Fibroblast of lung (primary cell): Measurements from ENCODE around the gene SLC49A4. TPM values are rescaled to one million over a fixed set of nuclear protein-coding genes. Genes with fewer than 3 reads are reported as not detected.

ENCODE experiments used
- DNase-seq, 2 donors: peaks; one replicate each; pipeline versions ENCODE4 v3.0.0 to v3.0.0-alpha.2; 2010; ENCODE audit warnings: low read depth in 2 of 2
- H2AFZ ChIP-seq: 2 replicates; pipeline ENCODE4 v1.5.1; 2012; ENCODE audit warnings: low read length, control low read depth, inconsistent platforms
- H3K27ac ChIP-seq: 2 replicates; pipeline ENCODE4 v1.5.1; 2011; ENCODE audit warnings: low read length, control low read depth; ENCODE audit not compliant: insufficient read depth
- H3K27me3 ChIP-seq: 2 replicates; pipeline ENCODE4 v1.5.1; 2011; ENCODE audit warnings: mild to moderate bottlenecking, low read length; ENCODE audit not compliant: control insufficient read depth, insufficient read depth
- H3K36me3 ChIP-seq: 2 replicates; pipeline ENCODE4 v1.5.1; 2011; ENCODE audit warnings: low read length; ENCODE audit not compliant: control insufficient read depth, insufficient read depth
- H3K4me1 ChIP-seq: 2 replicates; pipeline ENCODE4 v1.5.1; 2011; ENCODE audit warnings: low read length; ENCODE audit not compliant: control insufficient read depth, insufficient read depth; ENCODE audit errors: extremely low read depth
- H3K4me2 ChIP-seq: 2 replicates; pipeline ENCODE4 v1.5.1; 2011; ENCODE audit warnings: low read length, control low read depth; ENCODE audit not compliant: insufficient read depth; ENCODE audit errors: extremely low read depth
- H3K4me3 ChIP-seq, 4 experiments: fragments of 200-600 bp in 1 of 4; sonication (generic) in 1 of 4; replicated peaks in 1 of 4; 2 replicates each; pipeline ENCODE4 v1.5.1; 2011 to 2016; ENCODE audit warnings: low read length in 4 of 4, low read depth in 3 of 4, mild to moderate bottlenecking in 3 of 4, control low read depth in 2 of 4, inconsistent platforms in 1 of 4, mixed read lengths in 1 of 4; ENCODE audit not compliant: insufficient read depth in 1 of 4; ENCODE audit errors: control extremely low read depth in 1 of 4
- H3K79me2 ChIP-seq: 2 replicates; pipeline ENCODE4 v1.5.1; 2012; ENCODE audit warnings: mild to moderate bottlenecking, low read length, inconsistent platforms; ENCODE audit not compliant: control insufficient read depth, insufficient read depth
- H3K9ac ChIP-seq: 2 replicates; pipeline ENCODE4 v1.5.1; 2011; ENCODE audit warnings: mild to moderate bottlenecking, low read length, control low read depth; ENCODE audit not compliant: insufficient read depth
- H3K9me3 ChIP-seq: 2 replicates; pipeline ENCODE4 v1.5.1; 2012; ENCODE audit warnings: low read depth, low read length; ENCODE audit not compliant: control insufficient read depth, insufficient read depth
- H4K20me1 ChIP-seq: 2 replicates; pipeline ENCODE4 v1.5.1; 2011; ENCODE audit warnings: low read length; ENCODE audit not compliant: control insufficient read depth, insufficient read depth; ENCODE audit errors: extremely low read depth
- EZH2 ChIP-seq: IDR thresholded peaks from 2 replicates; pipeline ENCODE4 v1.5.1; 2012; ENCODE audit warnings: low read length, control low read depth, mild to moderate bottlenecking; ENCODE audit errors: missing control alignments
- polyA plus RNA-seq, 2 donors: library from polyadenylated mRNA; depleted of rRNA in 1 of 2; stranded (reverse) in 1 of 2; unstranded in 1 of 2; fragments of >200 nt; gene quantifications; 2 replicates each; pipeline ENCODE4 v1.2.1, GENCODE V29; 2011 to 2012; ENCODE audit warnings: missing spikeins in 1 of 2
- total RNA-seq: library from RNA; depleted of rRNA; stranded (reverse); fragments of >200 nt; gene quantifications from 2 replicates; pipeline ENCODE4 v1.2.1, GENCODE V29; 2014
- TF ChIP-seq, protein P1 (sequence below), 2 donors: IDR thresholded peaks in 1 of 2; conservative IDR thresholded peaks in 1 of 2; 1 replicate in 1 of 2; 2 replicates in 1 of 2; pipeline ENCODE4 v1.5.1; 2011 to 2012; ENCODE audit warnings: low read length in 2 of 2, control low read depth in 1 of 2, inconsistent platforms in 1 of 2, low read depth in 1 of 2, mild to moderate bottlenecking in 1 of 2

SLC49A4 gene
- total and polyA plus RNA-seq, 2 donors (not counting 1 experiment from before 2014, with no cell fraction given), result 14.5 to 20.6 TPM

DNA sequence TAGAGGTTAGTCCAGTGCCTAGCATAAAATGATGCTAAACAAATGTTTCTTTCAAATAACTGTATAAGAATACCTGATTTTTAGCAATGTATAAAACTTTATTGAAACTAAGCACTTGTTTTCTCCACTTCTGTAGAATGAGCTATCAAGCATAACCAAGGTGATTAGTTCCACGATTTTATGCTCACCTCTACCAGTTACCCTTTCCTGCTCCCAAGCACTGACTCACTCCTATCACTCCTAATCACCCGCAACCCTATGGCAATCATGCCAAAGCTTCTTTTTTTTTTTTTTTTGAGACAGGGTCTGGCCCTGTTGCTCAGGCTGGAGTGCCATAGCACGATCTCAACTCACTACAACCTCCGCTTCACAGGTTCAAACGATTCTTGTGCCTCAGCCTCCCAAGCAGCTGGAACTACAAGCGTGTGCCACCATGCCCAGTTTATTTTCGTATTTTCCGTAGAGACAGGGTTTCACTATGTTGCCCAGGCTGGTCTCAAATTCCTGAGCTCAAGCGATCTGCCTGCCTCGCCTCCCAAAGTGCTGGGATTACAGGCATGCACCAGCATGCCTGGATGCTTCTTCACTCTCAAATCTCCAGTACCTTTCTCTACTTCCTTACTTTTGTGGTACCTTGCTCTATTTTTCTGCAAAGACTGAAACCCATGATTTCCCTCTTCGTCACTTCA is 5.1 kb upstream of the SLC49A4 start:
- no peak for DNase-seq
- Histone ChIP-seq H3K4me3 (no peak overlapping the region), H3K27ac (no peak overlapping the region), H3K9me3 (no peaks in the 10 kb centered on the region), H3K4me2 (no peak overlapping the region), H4K20me1 (no peaks in the 10 kb centered on the region), H3K36me3 (no peaks in the 10 kb centered on the region), H3K79me2 (no peaks in the 10 kb centered on the region), H3K9ac (no peak overlapping the region), H3K27me3 (no peaks in the 10 kb centered on the region), H2AFZ (no peak overlapping the region), H3K4me1 (peaks cover 4% of the 10 kb centered on the region)
- TF ChIP-seq, protein P1, sequence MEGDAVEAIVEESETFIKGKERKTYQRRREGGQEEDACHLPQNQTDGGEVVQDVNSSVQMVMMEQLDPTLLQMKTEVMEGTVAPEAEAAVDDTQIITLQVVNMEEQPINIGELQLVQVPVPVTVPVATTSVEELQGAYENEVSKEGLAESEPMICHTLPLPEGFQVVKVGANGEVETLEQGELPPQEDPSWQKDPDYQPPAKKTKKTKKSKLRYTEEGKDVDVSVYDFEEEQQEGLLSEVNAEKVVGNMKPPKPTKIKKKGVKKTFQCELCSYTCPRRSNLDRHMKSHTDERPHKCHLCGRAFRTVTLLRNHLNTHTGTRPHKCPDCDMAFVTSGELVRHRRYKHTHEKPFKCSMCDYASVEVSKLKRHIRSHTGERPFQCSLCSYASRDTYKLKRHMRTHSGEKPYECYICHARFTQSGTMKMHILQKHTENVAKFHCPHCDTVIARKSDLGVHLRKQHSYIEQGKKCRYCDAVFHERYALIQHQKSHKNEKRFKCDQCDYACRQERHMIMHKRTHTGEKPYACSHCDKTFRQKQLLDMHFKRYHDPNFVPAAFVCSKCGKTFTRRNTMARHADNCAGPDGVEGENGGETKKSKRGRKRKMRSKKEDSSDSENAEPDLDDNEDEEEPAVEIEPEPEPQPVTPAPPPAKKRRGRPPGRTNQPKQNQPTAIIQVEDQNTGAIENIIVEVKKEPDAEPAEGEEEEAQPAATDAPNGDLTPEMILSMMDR (conservative IDR thresholded peaks at IDR 0.05 in 1 of 2, IDR thresholded peaks at IDR 0.05 in 1 of 2; ENCODE audit: low read depth in 1 of 2, low read length in 2 of 2), result no peak
- TF ChIP-seq EZH2, result no peak

DNA sequence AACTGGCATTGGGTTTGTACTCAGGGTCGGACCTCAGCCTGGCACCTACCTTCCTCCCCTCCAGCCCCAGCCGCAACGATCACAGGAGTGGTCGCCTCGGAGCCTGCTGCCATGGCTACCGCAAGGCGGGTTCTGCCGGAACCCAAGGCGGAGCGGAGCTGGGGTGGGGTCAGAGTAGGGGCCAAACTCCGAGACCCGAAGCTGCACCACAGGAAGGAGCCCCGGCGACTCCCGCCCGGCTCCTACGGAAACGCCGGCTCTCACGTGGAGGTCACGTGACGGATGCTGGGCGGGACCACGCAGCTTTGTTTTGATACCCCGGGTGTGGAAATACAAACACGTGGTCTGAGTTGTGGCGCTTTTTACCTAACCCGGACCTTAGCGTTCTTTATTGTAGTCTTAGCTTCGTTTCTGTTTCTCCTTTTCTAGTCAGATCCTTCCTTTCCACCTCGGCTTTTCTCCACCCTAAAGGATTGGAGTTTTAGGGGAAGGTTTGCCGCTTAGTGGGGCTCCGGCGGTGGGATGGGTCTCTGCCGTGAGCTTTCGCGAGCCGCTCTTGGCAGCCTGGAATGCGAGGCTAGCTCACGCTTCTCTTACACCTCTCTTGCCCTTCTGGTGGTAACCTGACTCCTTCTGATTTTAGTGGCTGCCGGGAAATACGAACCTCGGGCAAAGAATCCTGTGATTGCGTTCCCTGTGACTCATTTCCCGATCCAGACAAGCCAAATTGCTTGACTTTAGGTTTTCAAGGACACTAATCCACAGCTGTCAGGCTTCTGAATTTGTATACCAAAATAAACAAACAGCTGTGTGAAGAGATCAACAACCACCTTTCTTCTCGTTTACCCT is 1.1 kb upstream of the SLC49A4 start, which contains the start of gene HSPBAP1:
Gene HSPBAP1 (minus strand): TSS at position 264 of the 849 bp plus-strand sequence. CDS start 151 bp downstream, at position 113.
- no peaks in the 10 kb centered on the region for H3K36me3 ChIP-seq
- H3K9me3 ChIP-seq, result no peaks in the 10 kb centered on the region
- peak within 1 kb of the TSS; percentile 94 for H2AFZ ChIP-seq

DNA sequence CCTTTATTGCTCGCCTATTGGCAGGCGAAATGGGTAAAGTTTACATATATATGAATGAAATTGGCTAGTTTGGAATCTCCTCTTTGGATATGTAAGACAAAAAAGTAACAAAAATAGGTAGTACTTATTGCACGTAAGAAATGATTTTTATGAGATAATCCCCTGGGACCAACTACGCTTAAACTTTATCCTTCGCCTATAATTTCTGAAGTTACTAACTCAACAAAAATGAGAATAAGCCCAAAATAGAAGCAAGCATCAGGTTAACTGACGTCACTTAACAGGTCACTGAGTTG is 438 bp upstream of the SLC49A4 start:
- Histone ChIP-seq H4K20me1 (no peaks in the 10 kb centered on the region), H2AFZ (peak overlapping the region; percentile 94), H3K27ac (peak overlapping the region; percentile 97), H3K4me1 (peaks cover 2% of the 10 kb centered on the region), H3K4me2 (peak overlapping the region; percentile 99), H3K79me2 (no peaks in the 10 kb centered on the region), H3K4me3 (peak overlapping the region; percentile 55 to 92 (median 74)), H3K27me3 (no peaks in the 10 kb centered on the region), H3K9me3 (no peaks in the 10 kb centered on the region), H3K9ac (peak overlapping the region; percentile 88), H3K36me3 (no peaks in the 10 kb centered on the region)
- DNase-seq, result peak; percentile 60 to 69
- TF ChIP-seq, protein P1 (conservative IDR thresholded peaks at IDR 0.05 in 1 of 2, IDR thresholded peaks at IDR 0.05 in 1 of 2; ENCODE audit: low read depth in 1 of 2, low read length in 2 of 2), result no peak
- no peak for TF ChIP-seq EZH2

More for the DNA sequence above, 1.1 kb upstream of the SLC49A4 start, which contains the start of gene HSPBAP1:
- peak within 1 kb of the TSS; percentile 99 for H3K4me2 ChIP-seq
- DNase-seq, result peak; percentile 92
- TF ChIP-seq EZH2, result no peak
- TF ChIP-seq, protein P1 (conservative IDR thresholded peaks at IDR 0.05 in 1 of 2, IDR thresholded peaks at IDR 0.05 in 1 of 2; ENCODE audit: low read depth in 1 of 2, low read length in 2 of 2), result no peak
- no peaks in the 10 kb centered on the region for H4K20me1 ChIP-seq
- H3K4me1 ChIP-seq, result peaks cover 2% of the 10 kb centered on the region
- H3K4me3 ChIP-seq, result peak within 1 kb of the TSS; percentile 55 to 92 (median 74)
- H3K9ac ChIP-seq, result peak within 1 kb of the TSS; percentile 88
- H3K27ac ChIP-seq, result peak within 1 kb of the TSS; percentile 97
- no peaks in the 10 kb centered on the region for H3K79me2 ChIP-seq
- no peaks in the 10 kb centered on the region for H3K27me3 ChIP-seq
